Fibroblast of villous mesenchyme (primary cell): ENCODE measurements around the gene FER. TPM values are rescaled to one million over a fixed set of nuclear protein-coding genes. Genes with fewer than 3 reads are reported as not detected.
"Not testable (repeated sequence)": the region's sequence is repeated elsewhere in the genome, so short reads cannot be mapped to it uniquely, and the experiment has no call there.

ENCODE experiments used
- DNase-seq: peaks from one replicate; pipeline ENCODE4 v3.0.0-alpha.2; 2010; ENCODE audit warnings: low read depth
- H3K4me3 ChIP-seq: 2 replicates; pipeline ENCODE4 v1.5.1; 2011; ENCODE audit warnings: low read depth, mild to moderate bottlenecking, low read length
- CTCF ChIP-seq: IDR thresholded peaks from 2 replicates; pipeline ENCODE4 v1.5.1; 2012; ENCODE audit warnings: low read depth, mild to moderate bottlenecking, low read length; ENCODE audit not compliant: insufficient read depth
- total RNA-seq: library from RNA; depleted of rRNA; stranded (reverse); fragments of >200 nt; gene quantifications from 2 replicates; pipeline ENCODE4 v1.2.3, GENCODE V29; 2012

The FER gene
- total RNA-seq, 1 donor, result 43.6 TPM

GRCh38 chr5:109164001-109164400 lies 416.3 kb downstream of the FER start:
- no peak overlapping the region for H3K4me3 ChIP-seq
- DNase-seq, result no peak
- no peak for TF ChIP-seq CTCF

- no peak for TF ChIP-seq CTCF
- DNase-seq, result no peak
- no peak overlapping the region for H3K4me3 ChIP-seq
These were observed 419.9 kb downstream of the FER start for GRCh38 chr5:109167586-109167985.

DNA sequence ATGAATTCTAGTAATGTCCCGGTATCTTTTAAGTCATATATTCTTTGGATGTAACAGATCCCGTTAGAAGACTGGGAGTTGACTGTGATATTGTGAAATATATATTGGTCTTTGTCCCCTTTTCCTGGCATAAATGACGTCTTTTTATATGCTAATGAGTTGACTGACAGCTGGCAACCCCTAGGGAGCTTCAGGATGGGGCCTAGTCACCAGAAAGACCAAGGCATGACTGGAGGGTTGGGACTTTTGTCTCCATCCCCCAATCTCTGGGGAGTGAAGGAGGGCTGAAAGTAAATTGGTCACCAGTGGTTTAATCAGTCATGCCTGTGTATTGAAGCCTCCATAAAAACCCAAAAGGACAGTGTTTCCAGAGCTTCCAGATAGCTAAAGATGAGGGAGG lies 420.5 kb downstream of the FER start:
- no peak for DNase-seq
- H3K4me3 ChIP-seq, result no peak overlapping the region
- TF ChIP-seq CTCF, result no peak

DNA sequence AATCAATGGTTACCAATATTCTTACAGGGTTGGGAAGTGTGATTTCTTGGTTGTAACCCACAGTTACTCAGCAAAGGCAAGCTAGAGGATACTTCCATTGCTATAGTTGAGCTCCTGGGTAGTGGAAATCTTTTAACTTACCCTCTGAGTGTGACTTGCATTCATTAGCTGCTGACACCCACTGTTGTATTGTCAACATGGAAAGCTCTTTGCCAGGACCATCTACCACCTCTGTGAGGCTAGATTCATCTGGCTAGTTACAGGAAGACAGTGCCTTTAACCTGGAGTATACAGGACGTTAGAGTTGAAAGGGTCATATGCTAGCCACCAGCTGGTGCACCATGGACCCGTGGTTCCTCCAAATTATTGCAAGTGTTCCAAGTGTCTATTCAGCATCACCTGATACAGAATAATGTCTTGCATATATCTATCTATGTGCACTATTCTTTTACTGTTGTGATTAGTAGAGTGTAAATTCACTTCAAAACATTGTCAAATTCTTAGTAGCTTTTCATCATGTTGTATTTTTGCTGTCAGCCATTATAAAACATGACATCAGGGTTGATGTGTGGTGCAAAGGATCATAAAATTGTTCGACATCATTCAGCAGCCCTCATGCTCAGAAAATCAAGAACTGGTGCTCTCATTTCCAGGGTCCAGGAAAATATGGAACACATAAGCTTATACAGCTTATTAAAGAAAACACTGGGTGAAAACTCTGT lies 423.1 kb downstream of the FER start:
- no peak for TF ChIP-seq CTCF
- no peak overlapping the region for H3K4me3 ChIP-seq
- DNase-seq, result no peak

DNA sequence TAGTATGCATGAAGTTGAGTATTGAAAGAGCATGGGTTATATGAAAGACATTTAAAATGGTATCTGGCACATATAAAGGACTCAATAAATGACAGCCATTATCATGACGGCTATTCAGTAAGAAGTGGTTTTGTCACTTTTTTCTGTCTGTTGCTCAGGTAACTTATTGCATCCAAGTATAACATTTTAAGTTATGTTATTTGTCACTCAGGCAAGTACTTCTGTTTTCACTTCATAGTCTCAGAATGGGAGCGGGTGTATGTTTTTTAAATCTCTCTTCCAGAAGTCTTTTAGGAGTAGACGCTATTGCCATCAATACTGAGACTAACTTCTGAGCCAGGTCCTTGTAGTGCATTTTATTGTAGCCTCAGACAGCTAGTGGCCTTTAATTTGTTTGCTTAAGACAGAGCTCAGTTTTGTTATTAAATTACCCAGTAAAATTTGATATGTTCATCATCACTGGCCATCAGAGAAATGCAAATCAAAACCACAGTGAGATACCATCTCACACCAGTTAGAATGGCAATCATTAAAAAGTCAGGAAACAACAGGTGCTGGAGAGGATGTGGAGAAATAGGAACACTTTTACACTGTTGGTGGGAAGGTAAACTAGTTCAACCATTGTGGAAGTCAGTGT lies 423.9 kb downstream of the FER start:
- not testable (repeated sequence) for DNase-seq, H3K4me3 ChIP-seq

- no peak overlapping the region for H3K4me3 ChIP-seq
- DNase-seq, result no peak
- TF ChIP-seq CTCF, result no peak
These were observed 425.5 kb downstream of the FER start for GRCh38 chr5:109173036-109173794.

DNA sequence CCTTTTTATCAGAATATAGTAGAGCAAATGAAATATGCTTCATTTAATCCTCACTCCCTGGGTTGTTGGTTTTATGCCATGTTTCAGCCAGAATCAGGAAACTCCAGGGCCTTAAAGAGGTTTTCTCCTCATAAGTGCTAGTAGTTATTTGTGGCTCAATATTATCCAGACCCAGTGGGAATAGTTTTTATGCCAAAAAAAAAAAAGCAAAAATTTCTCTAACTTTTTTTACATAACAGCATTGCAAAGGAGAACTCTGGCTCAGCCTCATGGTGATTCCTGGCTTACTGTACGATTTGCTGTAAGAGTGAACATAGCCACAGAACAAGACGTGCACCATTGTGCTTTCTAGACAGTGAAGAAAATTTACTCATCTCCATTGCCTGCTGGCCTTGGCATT lies 429.5 kb downstream of the FER start:
- no peak for TF ChIP-seq CTCF
- DNase-seq, result no peak
- H3K4me3 ChIP-seq, result no peak overlapping the region
